ENCODE measurements around the gene HSPA4. TPM values are rescaled to one million over a fixed set of nuclear protein-coding genes. Genes with fewer than 3 reads are reported as not detected.
"Not testable (repeated sequence)": the region's sequence is repeated elsewhere in the genome, so short reads cannot be mapped to it uniquely, and the experiment has no call there.

Gene HSPA4
- total RNA-seq, 1 donor from 2014 or later = 96.6 TPM

DNA sequence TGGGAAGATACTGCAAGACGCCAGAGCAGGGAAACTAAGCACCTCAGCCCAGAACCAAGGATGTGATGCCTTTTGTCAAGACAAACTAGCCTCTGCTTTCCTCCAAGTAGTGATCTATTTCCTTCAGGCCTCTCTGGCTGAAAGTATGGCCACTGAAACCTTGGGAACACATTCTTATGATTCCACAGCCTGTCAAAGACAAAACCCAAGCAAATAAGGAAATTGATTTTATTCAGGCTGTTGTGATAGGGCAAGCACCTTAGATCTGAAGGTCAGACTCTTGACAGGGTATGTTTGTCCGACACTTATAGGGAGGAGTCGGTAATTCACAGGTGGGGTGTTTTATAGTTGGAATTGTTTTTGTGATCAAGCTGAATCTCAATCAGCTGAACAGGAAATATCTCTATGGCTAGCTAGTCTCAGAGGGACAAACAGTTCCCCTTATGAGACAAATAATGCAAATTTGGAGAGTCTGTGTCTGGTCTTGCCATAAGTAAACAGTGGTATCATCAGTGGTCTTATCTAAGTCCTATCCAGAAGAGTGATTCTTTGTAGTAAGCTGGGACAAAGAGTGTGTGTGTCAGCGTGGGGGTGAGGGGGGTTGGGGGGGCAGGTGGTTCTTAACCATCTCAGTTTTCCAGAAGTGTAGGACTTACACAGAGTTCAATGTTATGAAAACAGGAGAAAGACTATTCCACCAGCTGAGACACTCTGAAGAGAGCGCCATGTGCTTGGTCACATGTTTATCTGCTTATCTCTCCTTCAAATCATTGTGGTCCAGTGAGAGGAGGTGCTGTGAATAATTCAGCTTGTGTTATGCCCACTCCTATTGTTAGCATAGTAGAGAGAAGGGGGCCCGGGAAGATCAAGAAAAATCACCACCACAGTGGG, 18.7 kb upstream of the HSPA4 start:
- no peak for DNase-seq
- Mint-ChIP-seq H3K27ac (ENCODE audit: unreplicated experiment) (no peak overlapping the region), H3K4me3 (ENCODE audit: unreplicated experiment) (no peak overlapping the region)

GRCh38 chr5:133034064-133034463, 17.7 kb upstream of the HSPA4 start:
- Mint-ChIP-seq H3K27ac (ENCODE audit: unreplicated experiment) (no peak overlapping the region), H3K36me3 (ENCODE audit: unreplicated experiment) (no peaks in the 10 kb centered on the region), H3K4me3 (ENCODE audit: unreplicated experiment) (no peak overlapping the region), H3K9me3 (ENCODE audit: unreplicated experiment) (peaks cover 2% of the 10 kb centered on the region), H3K4me1 (ENCODE audit: low read depth, unreplicated experiment) (no peaks in the 10 kb centered on the region), H3K27me3 (ENCODE audit: unreplicated experiment) (peaks cover 2% of the 10 kb centered on the region)
- DNase-seq = no peak
- TF ChIP-seq, protein P1, sequence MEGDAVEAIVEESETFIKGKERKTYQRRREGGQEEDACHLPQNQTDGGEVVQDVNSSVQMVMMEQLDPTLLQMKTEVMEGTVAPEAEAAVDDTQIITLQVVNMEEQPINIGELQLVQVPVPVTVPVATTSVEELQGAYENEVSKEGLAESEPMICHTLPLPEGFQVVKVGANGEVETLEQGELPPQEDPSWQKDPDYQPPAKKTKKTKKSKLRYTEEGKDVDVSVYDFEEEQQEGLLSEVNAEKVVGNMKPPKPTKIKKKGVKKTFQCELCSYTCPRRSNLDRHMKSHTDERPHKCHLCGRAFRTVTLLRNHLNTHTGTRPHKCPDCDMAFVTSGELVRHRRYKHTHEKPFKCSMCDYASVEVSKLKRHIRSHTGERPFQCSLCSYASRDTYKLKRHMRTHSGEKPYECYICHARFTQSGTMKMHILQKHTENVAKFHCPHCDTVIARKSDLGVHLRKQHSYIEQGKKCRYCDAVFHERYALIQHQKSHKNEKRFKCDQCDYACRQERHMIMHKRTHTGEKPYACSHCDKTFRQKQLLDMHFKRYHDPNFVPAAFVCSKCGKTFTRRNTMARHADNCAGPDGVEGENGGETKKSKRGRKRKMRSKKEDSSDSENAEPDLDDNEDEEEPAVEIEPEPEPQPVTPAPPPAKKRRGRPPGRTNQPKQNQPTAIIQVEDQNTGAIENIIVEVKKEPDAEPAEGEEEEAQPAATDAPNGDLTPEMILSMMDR (IDR thresholded peaks at IDR 0.05; ENCODE audit: partially characterized antibody, unreplicated experiment) = no peak

More for the DNA sequence above, 18.7 kb upstream of the HSPA4 start:
- Mint-ChIP-seq H3K4me1 (ENCODE audit: low read depth, unreplicated experiment) (no peaks in the 10 kb centered on the region), H3K9me3 (ENCODE audit: unreplicated experiment) (peaks cover 2% of the 10 kb centered on the region), H3K36me3 (ENCODE audit: unreplicated experiment) (no peaks in the 10 kb centered on the region), H3K27me3 (ENCODE audit: unreplicated experiment) (peaks cover 2% of the 10 kb centered on the region)
- TF ChIP-seq, protein P1 (IDR thresholded peaks at IDR 0.05; ENCODE audit: partially characterized antibody, unreplicated experiment) = no peak

DNA sequence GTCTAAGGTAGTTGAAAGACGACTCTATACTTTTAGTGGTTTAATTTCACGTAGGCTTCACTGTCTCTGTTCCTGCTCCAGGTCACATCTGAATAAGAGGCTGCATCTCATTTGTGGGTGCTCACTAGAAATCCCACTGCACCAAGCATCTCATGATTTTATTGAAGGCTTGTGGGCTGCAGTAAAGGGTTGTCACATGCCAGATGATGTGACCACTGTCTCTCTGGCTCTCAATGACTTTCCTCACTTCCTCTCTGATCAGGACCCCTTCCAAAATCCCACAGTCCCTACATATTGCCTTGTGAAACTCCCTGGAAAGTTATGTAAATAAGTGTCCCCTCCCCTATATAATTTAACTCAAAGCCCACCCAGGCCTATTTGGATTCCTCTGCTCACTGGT, 16.6 kb upstream of the HSPA4 start:
- H3K4me3 Mint-ChIP-seq (ENCODE audit: unreplicated experiment) = no peak overlapping the region
- H3K4me1 Mint-ChIP-seq (ENCODE audit: low read depth, unreplicated experiment) = no peaks in the 10 kb centered on the region
- H3K36me3 Mint-ChIP-seq (ENCODE audit: unreplicated experiment) = no peaks in the 10 kb centered on the region
- H3K27ac Mint-ChIP-seq (ENCODE audit: unreplicated experiment) = no peak overlapping the region
- peaks cover 2% of the 10 kb centered on the region for H3K27me3 Mint-ChIP-seq (ENCODE audit: unreplicated experiment)
- H3K9me3 Mint-ChIP-seq (ENCODE audit: unreplicated experiment) = no peaks in the 10 kb centered on the region
- TF ChIP-seq, protein P1 (IDR thresholded peaks at IDR 0.05; ENCODE audit: partially characterized antibody, unreplicated experiment) = no peak
- DNase-seq = no peak

- H3K4me1 Mint-ChIP-seq (ENCODE audit: low read depth, unreplicated experiment); H3K9me3 Mint-ChIP-seq (ENCODE audit: unreplicated experiment): not testable (repeated sequence)
Measured at GRCh38 chr5:133036677-133037076, 15.1 kb upstream of the HSPA4 start.

GRCh38 chr5:133041157-133041784, 10.5 kb upstream of the HSPA4 start:
- TF ChIP-seq, protein P1 (IDR thresholded peaks at IDR 0.05; ENCODE audit: partially characterized antibody, unreplicated experiment) = no peak
- no peaks in the 10 kb centered on the region for H3K4me1 Mint-ChIP-seq (ENCODE audit: low read depth, unreplicated experiment)
- no peaks in the 10 kb centered on the region for H3K9me3 Mint-ChIP-seq (ENCODE audit: unreplicated experiment)
- no peak overlapping the region for H3K4me3 Mint-ChIP-seq (ENCODE audit: unreplicated experiment)
- no peak for DNase-seq
- no peaks in the 10 kb centered on the region for H3K36me3 Mint-ChIP-seq (ENCODE audit: unreplicated experiment)
- no peaks in the 10 kb centered on the region for H3K27me3 Mint-ChIP-seq (ENCODE audit: unreplicated experiment)
- H3K27ac Mint-ChIP-seq (ENCODE audit: unreplicated experiment) = no peak overlapping the region

More at GRCh38 chr5:133036677-133037076, 15.1 kb upstream of the HSPA4 start:
- H3K36me3 Mint-ChIP-seq (ENCODE audit: unreplicated experiment); H3K4me3 Mint-ChIP-seq (ENCODE audit: unreplicated experiment); DNase-seq; H3K27ac Mint-ChIP-seq (ENCODE audit: unreplicated experiment); H3K27me3 Mint-ChIP-seq (ENCODE audit: unreplicated experiment): not testable (repeated sequence)
